Caco-2 (cell line): ENCODE data around the gene MRPS27. TPM values are rescaled to one million over a fixed set of nuclear protein-coding genes. Genes with fewer than 3 reads are reported as not detected.

Experiments
- BruUV-seq: library from RNA; stranded (reverse); fragments of 400-500 nt; replicated peaks from 2 replicates; lab custom pipeline; 2021; lab: Mats Ljungman, UMichigan
- CTCF ChIA-PET: fragments of 300-600 bp; sonication (Branson Sonifier 250); formaldehyde crosslinking; loops from one replicate; lab custom pipeline; 2022; ENCODE audit warnings: antibody characterized with exemption; lab: Charles Lee
- POLR2A ChIA-PET: fragments of 300-600 bp; sonication (Branson Sonifier 250); formaldehyde crosslinking; loops from one replicate; lab custom pipeline; 2022; ENCODE audit warnings: antibody characterized with exemption; lab: Charles Lee
- DNase-seq, 2 experiments: peaks; one replicate each; pipeline versions ENCODE4 v3.0.0 to v3.0.0-alpha.2; 2020 to 2022
- H3K27me3 ChIP-seq: replicated peaks from 2 replicates; pipeline ENCODE4 v1.6.0; 2011; ENCODE audit warnings: low read length; ENCODE audit not compliant: control insufficient read depth, insufficient read depth
- H3K36me3 ChIP-seq: 2 replicates; pipeline ENCODE4 v1.5.1; 2011; ENCODE audit warnings: low read length; ENCODE audit not compliant: control insufficient read depth, insufficient read depth
- H3K4me1 ChIP-seq: fragments of 250-450 bp; sonication (Bioruptor Pico); 2 replicates; pipeline ENCODE4 v1.5.1; 2020; ENCODE audit warnings: mild to moderate bottlenecking
- H3K4me3 ChIP-seq: 2 replicates; pipeline ENCODE4 v1.5.1; 2011; ENCODE audit warnings: low read depth, mild to moderate bottlenecking, control low read depth, low read length
- H3K9me3 ChIP-seq: fragments of 250-450 bp; sonication (Bioruptor Pico); 2 replicates; pipeline ENCODE4 v1.5.1; 2020; ENCODE audit warnings: mild to moderate bottlenecking, moderate library complexity
- H3K27ac Mint-ChIP-seq: one replicate; pipeline ENCODE4 v1.8.0; 2022; ENCODE audit warnings: mixed read lengths; ENCODE audit not compliant: unreplicated experiment
- H3K27me3 Mint-ChIP-seq: one replicate; pipeline ENCODE4 v1.8.0; 2022; ENCODE audit warnings: mixed read lengths; ENCODE audit not compliant: insufficient read depth, unreplicated experiment
- H3K36me3 Mint-ChIP-seq: one replicate; pipeline ENCODE4 v1.8.0; 2022; ENCODE audit warnings: mild to moderate bottlenecking, mixed read lengths; ENCODE audit not compliant: insufficient read depth, unreplicated experiment
- H3K4me1 Mint-ChIP-seq: one replicate; pipeline ENCODE4 v1.8.0; 2022; ENCODE audit warnings: low read depth, mixed read lengths; ENCODE audit not compliant: unreplicated experiment
- H3K4me3 Mint-ChIP-seq: one replicate; pipeline ENCODE4 v1.8.0; 2022; ENCODE audit warnings: mild to moderate bottlenecking, moderate library complexity, mixed read lengths; ENCODE audit not compliant: unreplicated experiment
- H3K9me3 Mint-ChIP-seq: one replicate; pipeline ENCODE4 v1.8.0; 2022; ENCODE audit warnings: mixed read lengths; ENCODE audit not compliant: unreplicated experiment
- intact Hi-C: fragments of 100-400 bp; cut with micrococcal nuclease; formaldehyde crosslinking; loops from one replicate; pipeline ENCODE4 v1.10.0; 2022; ENCODE audit not compliant: unreplicated experiment
- total RNA-seq: library from RNA; stranded (reverse); gene quantifications from 2 replicates; pipeline ENCODE4 v1.2.3, GENCODE V29; 2022
- TF ChIP-seq, protein P1 (sequence below), 2 experiments: fragments of 200-600 bp in 1 of 2; IDR thresholded peaks; 1 replicate in 1 of 2; 2 replicates in 1 of 2; pipeline versions ENCODE4 v1.5.1 to v1.8.0; 2011 to 2022; ENCODE audit warnings: antibody characterized with exemption in 1 of 2, control low read depth in 1 of 2, inconsistent platforms in 1 of 2, low read depth in 1 of 2, low read length in 1 of 2, mild to moderate bottlenecking in 1 of 2, moderate library complexity in 1 of 2; ENCODE audit not compliant: insufficient read depth in 1 of 2, severe bottlenecking in 1 of 2, unreplicated experiment in 1 of 2

The MRPS27 gene
- total RNA-seq, 1 experiment from 2014 or later, result 71.1 TPM

DNA sequence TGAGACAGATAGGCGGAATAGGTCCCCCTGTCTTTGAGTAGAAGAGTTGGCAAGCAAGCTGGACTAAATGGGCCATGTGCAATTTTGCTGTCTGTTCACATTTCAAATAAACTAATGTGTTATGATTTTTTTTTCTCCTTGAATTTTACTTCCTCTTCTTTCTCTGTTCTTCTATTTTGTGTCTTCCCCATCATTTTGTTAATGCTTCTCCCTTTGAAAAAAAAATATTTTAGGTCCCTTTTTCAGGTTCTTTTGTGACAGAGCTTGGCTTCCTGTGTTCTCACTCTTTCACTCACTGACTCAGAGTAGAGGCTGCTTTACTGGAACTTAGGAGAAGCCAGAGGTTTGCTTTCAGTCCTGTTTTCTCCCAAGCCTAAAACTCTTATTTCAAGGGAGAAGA, 48.2 kb upstream of the MRPS27 start:
- ChIA-PET POLR2A (no interaction called here), CTCF (interaction anchor here (0.6 kb wide), 1 partner anchor 1150 kb away, joined by 3 read pairs; no protein-coding TSS in a partner anchor)
- H3K27me3 Mint-ChIP-seq, result no peaks in the 10 kb centered on the region
- H3K9me3 ChIP-seq, result no peaks in the 10 kb centered on the region
- H3K27me3 ChIP-seq, result no peaks in the 10 kb centered on the region
- no peaks in the 10 kb centered on the region for H3K9me3 Mint-ChIP-seq
- H3K4me3 ChIP-seq, result no peak overlapping the region
- no peaks in the 10 kb centered on the region for H3K4me1 Mint-ChIP-seq
- BruUV-seq, result no TSS peak
- no peaks in the 10 kb centered on the region for H3K36me3 Mint-ChIP-seq
- no peak for DNase-seq
- intact Hi-C loops, result no loop called here
- no peak overlapping the region for H3K4me3 Mint-ChIP-seq
- peaks cover 12% of the 10 kb centered on the region; the same call in 1 of the 2 replicates for H3K4me1 ChIP-seq
- TF ChIP-seq, protein P1, sequence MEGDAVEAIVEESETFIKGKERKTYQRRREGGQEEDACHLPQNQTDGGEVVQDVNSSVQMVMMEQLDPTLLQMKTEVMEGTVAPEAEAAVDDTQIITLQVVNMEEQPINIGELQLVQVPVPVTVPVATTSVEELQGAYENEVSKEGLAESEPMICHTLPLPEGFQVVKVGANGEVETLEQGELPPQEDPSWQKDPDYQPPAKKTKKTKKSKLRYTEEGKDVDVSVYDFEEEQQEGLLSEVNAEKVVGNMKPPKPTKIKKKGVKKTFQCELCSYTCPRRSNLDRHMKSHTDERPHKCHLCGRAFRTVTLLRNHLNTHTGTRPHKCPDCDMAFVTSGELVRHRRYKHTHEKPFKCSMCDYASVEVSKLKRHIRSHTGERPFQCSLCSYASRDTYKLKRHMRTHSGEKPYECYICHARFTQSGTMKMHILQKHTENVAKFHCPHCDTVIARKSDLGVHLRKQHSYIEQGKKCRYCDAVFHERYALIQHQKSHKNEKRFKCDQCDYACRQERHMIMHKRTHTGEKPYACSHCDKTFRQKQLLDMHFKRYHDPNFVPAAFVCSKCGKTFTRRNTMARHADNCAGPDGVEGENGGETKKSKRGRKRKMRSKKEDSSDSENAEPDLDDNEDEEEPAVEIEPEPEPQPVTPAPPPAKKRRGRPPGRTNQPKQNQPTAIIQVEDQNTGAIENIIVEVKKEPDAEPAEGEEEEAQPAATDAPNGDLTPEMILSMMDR (IDR thresholded peaks at IDR 0.05; ENCODE audit: insufficient read depth in 1 of 2, low read depth in 1 of 2, low read length in 1 of 2, severe bottlenecking in 1 of 2, unreplicated experiment in 1 of 2), result no peak
- H3K27ac Mint-ChIP-seq, result no peak overlapping the region
- H3K36me3 ChIP-seq, result no peaks in the 10 kb centered on the region

DNA sequence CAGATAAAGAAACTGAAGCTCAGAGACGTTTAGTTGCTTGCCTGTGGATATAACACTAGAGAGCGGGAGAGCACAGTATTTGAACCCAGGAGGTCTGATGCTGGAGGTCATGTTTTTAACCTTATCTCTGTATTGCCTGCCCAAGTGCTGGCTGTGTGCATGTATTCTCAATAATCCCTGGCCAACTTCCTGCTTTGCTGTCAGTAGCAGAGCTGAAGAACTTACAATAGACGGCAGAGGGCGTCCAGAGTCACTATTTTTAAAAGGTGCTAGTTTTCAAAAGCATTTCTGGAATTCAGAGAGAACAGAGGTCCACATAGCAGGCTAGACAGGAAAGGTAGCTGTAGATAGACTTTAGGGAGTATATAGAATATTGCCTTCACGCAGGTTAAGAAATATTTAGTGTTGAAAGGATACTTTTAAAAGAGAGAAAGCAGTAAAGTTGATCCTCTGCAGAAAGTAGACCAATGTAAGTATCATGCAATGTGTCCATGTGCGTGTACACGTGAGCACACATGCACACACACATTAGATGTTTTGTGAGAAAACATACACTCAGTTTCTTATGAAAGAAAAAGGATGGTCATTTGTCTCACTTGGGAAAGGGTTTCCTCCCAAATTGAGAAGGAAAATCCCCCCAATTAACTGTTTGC, 46.4 kb upstream of the MRPS27 start:
- intact Hi-C loops, result loop anchor here (1.0 kb wide), 4 partner anchors 158 to 482 kb away; no protein-coding TSS in a partner anchor
- Mint-ChIP-seq H3K9me3 (no peaks in the 10 kb centered on the region), H3K4me1 (no peaks in the 10 kb centered on the region), H3K36me3 (no peaks in the 10 kb centered on the region), H3K27me3 (no peaks in the 10 kb centered on the region), H3K27ac (no peak overlapping the region), H3K4me3 (no peak overlapping the region)
- TF ChIP-seq, protein P1 (IDR thresholded peaks at IDR 0.05; ENCODE audit: insufficient read depth in 1 of 2, low read depth in 1 of 2, low read length in 1 of 2, severe bottlenecking in 1 of 2, unreplicated experiment in 1 of 2), result peak; percentile 64 to 76
- Histone ChIP-seq H3K9me3 (no peaks in the 10 kb centered on the region), H3K4me3 (no peak overlapping the region), H3K36me3 (no peaks in the 10 kb centered on the region), H3K27me3 (no peaks in the 10 kb centered on the region), H3K4me1 (peaks cover 12% of the 10 kb centered on the region; the same call in 1 of the 2 replicates)
- peak; percentile 73 to 76 for DNase-seq
- no TSS peak for BruUV-seq
- CTCF ChIA-PET, result interaction anchor here (0.6 to 1.9 kb wide), 9 partner anchors 42 to 680 kb away, joined by 3 to 30 read pairs (median 4); no protein-coding TSS in a partner anchor
- POLR2A ChIA-PET, result no interaction called here

DNA sequence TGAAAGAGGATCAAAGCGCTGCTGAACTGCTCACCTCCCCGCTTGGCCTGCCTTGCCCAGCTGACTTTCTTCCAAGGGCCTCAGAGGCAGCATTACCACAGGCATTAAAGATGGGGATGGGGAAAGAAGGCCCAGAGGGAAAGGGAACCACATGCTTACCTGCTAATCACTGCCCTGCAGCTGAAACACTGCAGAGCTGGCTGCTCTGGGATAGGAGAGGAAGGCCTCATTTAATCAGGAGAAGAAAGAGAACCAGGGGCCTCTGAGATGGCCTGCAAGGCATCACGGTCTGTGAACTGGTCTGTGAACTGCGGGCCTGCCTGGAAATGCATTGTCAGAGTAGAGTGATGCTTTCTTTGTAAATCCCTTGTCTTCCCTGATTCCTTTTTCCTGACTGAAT, 44.9 kb upstream of the MRPS27 start:
- TF ChIP-seq, protein P1 (IDR thresholded peaks at IDR 0.05; ENCODE audit: insufficient read depth in 1 of 2, low read depth in 1 of 2, low read length in 1 of 2, severe bottlenecking in 1 of 2, unreplicated experiment in 1 of 2), result no peak
- no peaks in the 10 kb centered on the region for H3K27me3 Mint-ChIP-seq
- Histone ChIP-seq H3K36me3 (no peaks in the 10 kb centered on the region), H3K27me3 (no peaks in the 10 kb centered on the region), H3K4me1 (peaks cover 12% of the 10 kb centered on the region; the same call in 1 of the 2 replicates), H3K4me3 (no peak overlapping the region), H3K9me3 (no peaks in the 10 kb centered on the region)
- ChIA-PET CTCF (interaction anchor here (1.9 kb wide), 1 partner anchor 160 kb away, joined by 30 read pairs; no protein-coding TSS in a partner anchor), POLR2A (no interaction called here)
- H3K9me3 Mint-ChIP-seq, result no peaks in the 10 kb centered on the region
- BruUV-seq, result no TSS peak
- no peak for DNase-seq
- H3K27ac Mint-ChIP-seq, result no peak overlapping the region
- H3K4me1 Mint-ChIP-seq, result no peaks in the 10 kb centered on the region
- no peak overlapping the region for H3K4me3 Mint-ChIP-seq
- H3K36me3 Mint-ChIP-seq, result no peaks in the 10 kb centered on the region
- intact Hi-C loops, result no loop called here
